Lung (tissue), 12 donors: ENCODE data around the gene ZDHHC11B. TPM values are rescaled to one million over a fixed set of nuclear protein-coding genes. Genes with fewer than 3 reads are reported as not detected.

ENCODE experiments used
- ATAC-seq: fragments of 200-7000 bp; cut with Tn5 transposase; one replicate; pipeline ENCODE4 v1.9.1; 2020; ENCODE audit warnings: moderate number of reproducible peaks; ENCODE audit not compliant: insufficient read depth, low FRiP score
- DNase-seq, 3 donors: peaks; one replicate each; pipeline ENCODE4 v3.0.0-alpha.2; 2013 to 2017
- H3K27ac ChIP-seq, 2 donors: one replicate each; pipeline ENCODE4 v1.5.1; 2013; ENCODE audit warnings: mild to moderate bottlenecking in 2 of 2, moderate library complexity in 2 of 2, control low read depth in 1 of 2, inconsistent platforms in 1 of 2, low read depth in 1 of 2, low read length in 1 of 2
- H3K27me3 ChIP-seq, 3 donors: one replicate each; pipeline ENCODE4 v1.5.1; 2013; ENCODE audit warnings: low read length in 2 of 3; ENCODE audit not compliant: control insufficient read depth in 3 of 3, insufficient read depth in 3 of 3
- H3K36me3 ChIP-seq, 4 donors: one replicate each; pipeline ENCODE4 v1.5.1; 2013; ENCODE audit warnings: low read length in 4 of 4, mild to moderate bottlenecking in 1 of 4, moderate library complexity in 1 of 4; ENCODE audit not compliant: control insufficient read depth in 4 of 4, insufficient read depth in 4 of 4
- H3K4me1 ChIP-seq, 5 donors: one replicate each; pipeline ENCODE4 v1.5.1; 2013; ENCODE audit warnings: low read length in 5 of 5, mild to moderate bottlenecking in 2 of 5, moderate library complexity in 1 of 5; ENCODE audit not compliant: control insufficient read depth in 5 of 5, insufficient read depth in 5 of 5
- H3K4me3 ChIP-seq: one replicate; pipeline ENCODE4 v1.5.1; 2013; ENCODE audit warnings: mild to moderate bottlenecking, control low read depth, moderate library complexity
- H3K9ac ChIP-seq, 2 donors: one replicate each; pipeline ENCODE4 v1.5.1; 2013; ENCODE audit warnings: low read length in 2 of 2, control low read depth in 1 of 2; ENCODE audit not compliant: insufficient read depth in 1 of 2
- H3K9me3 ChIP-seq, 4 donors: one replicate each; pipeline ENCODE4 v1.5.1; 2013; ENCODE audit warnings: low read length in 3 of 4, mild to moderate bottlenecking in 1 of 4, moderate library complexity in 1 of 4; ENCODE audit not compliant: control insufficient read depth in 4 of 4, insufficient read depth in 3 of 4
- CTCF ChIP-seq: IDR thresholded peaks from 2 replicates; pipeline ENCODE4 v1.5.1; 2012; ENCODE audit warnings: mild to moderate bottlenecking; ENCODE audit errors: control extremely low read depth, extremely low read depth
- WGBS, 2 donors: extraction: QIAGEN DNeasy Blood & Tissue Kit; methylation state at CpG; one replicate each; pipeline ENCODE4 v1.1.7; 2013; 5-methylcytosine and 5-hydroxymethylcytosine counted together
- polyA plus RNA-seq, 2 donors: library from polyadenylated mRNA; stranded (reverse); fragments of 200-250 nt; gene quantifications; one replicate each; pipeline ENCODE4 v1.2.1, GENCODE V29; 2013
- total RNA-seq, 2 donors: library from RNA; depleted of rRNA in 1 of 2; stranded (reverse); fragments of >200 nt in 1 of 2; gene quantifications; one replicate each; pipeline ENCODE4 v1.2.1, GENCODE V29; 2014 to 2021
- donor health status: control.
- donor health status: control.
- donor health status: Bipolar disorder and iron deficiency.
- donor health status: healthy.
- donor health status: DM: yes; HTN: yes; CAD: no.

ZDHHC11B gene
- total and polyA plus RNA-seq, 4 donors = 3.1 to 44.4 (median 6.0) TPM

GRCh38 chr5:660491-661030 is 124.0 kb downstream of the ZDHHC11B start:
- ATAC-seq (no peak), DNase-seq (no peak)
- H3K9me3 ChIP-seq = peaks cover 0 to 8% (median 5%) of the 10 kb centered on the region in 4 donors
- no peaks in the 10 kb centered on the region for H3K4me1 ChIP-seq
- no peak overlapping the region for H3K27ac ChIP-seq
- no peak overlapping the region for H3K9ac ChIP-seq
- no peak for TF ChIP-seq CTCF
- no peaks in the 10 kb centered on the region for H3K27me3 ChIP-seq
- H3K4me3 ChIP-seq = no peak overlapping the region
- 95 to 96% methylated on average over 11 of the region's 11 CpGs for WGBS, 2 donors
- H3K36me3 ChIP-seq = peaks cover 0 to 64% (median 34%) of the 10 kb centered on the region in 4 donors

Other genes starting within 250 kb of the ZDHHC11B start
- gene CEP72, start 172.4 kb downstream of the ZDHHC11B start, total RNA-seq = 10 to 100 TPM in 1 of 2 donors, 1 to 10 TPM in 1; 8.5 to 12.1 TPM
- 1 to 10 TPM; 3.1 to 3.6 TPM for gene CEP72, start 172.4 kb downstream of the ZDHHC11B start, polyA plus RNA-seq
- gene TPPP, start 91.4 kb downstream of the ZDHHC11B start, total RNA-seq = 10 to 100 TPM in 1 of 2 donors, 1 to 10 TPM in 1; 6.4 to 24.1 TPM
- 1 to 10 TPM; 3.7 to 5.2 TPM for gene TPPP, start 91.4 kb downstream of the ZDHHC11B start, polyA plus RNA-seq
- gene ZDHHC11, start 66.3 kb upstream of the ZDHHC11B start, total RNA-seq = 100 to 1,000 TPM in 1 of 2 donors, 10 to 100 TPM in 1; 31.3 to 110 TPM
- 1 to 10 TPM; 6.8 to 9.8 TPM for gene ZDHHC11, start 66.3 kb upstream of the ZDHHC11B start, polyA plus RNA-seq
- gene BRD9, start 108.1 kb upstream of the ZDHHC11B start, total RNA-seq = 10 to 100 TPM; 48.4 to 69.7 TPM
- gene BRD9, start 108.1 kb upstream of the ZDHHC11B start, polyA plus RNA-seq = 10 to 100 TPM; 24.3 to 26.2 TPM
- 1 to 10 TPM; 3.3 to 6.2 TPM for gene TRIP13, start 108.2 kb upstream of the ZDHHC11B start, total RNA-seq
- gene TRIP13, start 108.2 kb upstream of the ZDHHC11B start, polyA plus RNA-seq = 1 to 10 TPM; 2.7 to 3.1 TPM
- 10 to 100 TPM in 1 of 2 donors, 1 to 10 TPM in 1; 9.9 to 88.0 TPM for gene NKD2, start 224.1 kb upstream of the ZDHHC11B start, total RNA-seq
- 10 to 100 TPM; 34.3 to 62.5 TPM for gene NKD2, start 224.1 kb upstream of the ZDHHC11B start, polyA plus RNA-seq